HFFc6 (cell line): Measurements from ENCODE around the gene FBXO21. TPM values are rescaled to one million over a fixed set of nuclear protein-coding genes. Genes with fewer than 3 reads are reported as not detected.

Source experiments
- DNase-seq: peaks from one replicate; pipeline ENCODE4 v3.0.0-alpha.2; 2018
- H3K27ac Mint-ChIP-seq: 2 replicates; pipeline ENCODE4 v1.8.0; 2020; ENCODE audit warnings: mild to moderate bottlenecking, mixed read lengths
- H3K27me3 Mint-ChIP-seq: 2 replicates; pipeline ENCODE4 v1.8.0; 2021; ENCODE audit warnings: mild to moderate bottlenecking, moderate library complexity, mixed read lengths; ENCODE audit not compliant: insufficient read depth
- H3K36me3 Mint-ChIP-seq: 2 replicates; pipeline ENCODE4 v1.8.0; 2021; ENCODE audit warnings: low read depth, mixed read lengths
- H3K4me1 Mint-ChIP-seq: 2 replicates; pipeline ENCODE4 v1.8.0; 2020; ENCODE audit warnings: low read depth, mixed read lengths
- H3K4me3 Mint-ChIP-seq: 2 replicates; pipeline ENCODE4 v1.8.0; 2020; ENCODE audit warnings: mild to moderate bottlenecking, moderate library complexity, mixed read lengths
- H3K9me3 Mint-ChIP-seq: 2 replicates; pipeline ENCODE4 v1.8.0; 2020; ENCODE audit warnings: mild to moderate bottlenecking, mixed read lengths
- CTCF ChIP-seq: fragments of 200-600 bp; sonication (generic); IDR thresholded peaks from 2 replicates; pipeline ENCODE4 v1.5.0; 2021; ENCODE audit warnings: antibody characterized with exemption, mild to moderate bottlenecking
- total RNA-seq, 6 experiments: library from RNA; stranded (reverse); fragmentation: NEBNext Ultra II Directional; extraction: Animal tissue kit (Norgen Biotek cat#: 25700); gene quantifications; 2 replicates in 1 of 6; 3 replicates in 5 of 6; pipeline ENCODE4 v1.2.3, GENCODE V29; 2021

Gene FBXO21
- total RNA-seq, 6 experiments from 2014 or later, result 26.2 to 35.3 (median 32.3) TPM

DNA sequence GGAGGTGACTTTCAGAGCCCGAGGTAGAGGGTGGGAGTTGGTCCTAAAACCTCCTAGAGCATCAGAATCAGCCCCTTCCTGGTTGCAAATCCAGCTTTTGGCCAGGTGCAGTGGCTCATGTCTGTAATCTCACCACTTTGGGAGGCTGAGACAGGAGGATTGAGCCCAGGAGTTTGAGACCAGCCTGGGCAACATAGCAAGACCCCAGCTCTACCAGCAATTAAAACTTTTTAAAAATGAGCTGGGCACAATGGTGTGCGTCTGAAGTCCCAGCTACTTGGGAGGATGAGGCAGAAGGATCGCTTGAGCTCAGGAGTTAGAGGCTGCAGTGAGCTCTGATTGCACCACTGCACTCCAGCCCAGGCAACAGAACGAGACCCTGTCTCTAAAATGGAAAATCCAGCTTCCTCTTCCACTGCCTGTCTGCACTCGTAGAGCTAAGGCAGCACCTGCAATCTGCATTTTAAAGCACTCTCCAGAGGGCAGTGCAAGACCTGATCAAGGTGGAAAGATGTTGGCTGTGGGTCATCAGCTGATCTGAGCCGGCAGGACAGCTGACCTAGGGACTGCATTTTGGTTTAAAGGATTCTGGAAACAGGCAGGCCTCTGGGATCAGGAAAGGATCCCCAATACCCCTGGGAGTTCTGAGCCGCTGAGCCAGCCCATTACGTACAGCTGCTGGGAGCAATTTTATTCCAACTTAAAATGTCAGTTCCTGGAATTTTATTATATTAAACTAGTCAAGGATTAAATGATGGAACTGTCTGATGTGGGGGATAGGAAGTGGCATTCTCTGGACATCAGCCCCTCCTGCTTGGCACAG is 89.2 kb downstream of the FBXO21 start:
- Mint-ChIP-seq H3K36me3 (no peaks in the 10 kb centered on the region), H3K27ac (no peak overlapping the region), H3K9me3 (no peaks in the 10 kb centered on the region), H3K4me3 (no peak overlapping the region), H3K27me3 (peaks cover 65% of the 10 kb centered on the region), H3K4me1 (no peaks in the 10 kb centered on the region)
- DNase-seq, result no peak
- TF ChIP-seq CTCF, result no peak

DNA sequence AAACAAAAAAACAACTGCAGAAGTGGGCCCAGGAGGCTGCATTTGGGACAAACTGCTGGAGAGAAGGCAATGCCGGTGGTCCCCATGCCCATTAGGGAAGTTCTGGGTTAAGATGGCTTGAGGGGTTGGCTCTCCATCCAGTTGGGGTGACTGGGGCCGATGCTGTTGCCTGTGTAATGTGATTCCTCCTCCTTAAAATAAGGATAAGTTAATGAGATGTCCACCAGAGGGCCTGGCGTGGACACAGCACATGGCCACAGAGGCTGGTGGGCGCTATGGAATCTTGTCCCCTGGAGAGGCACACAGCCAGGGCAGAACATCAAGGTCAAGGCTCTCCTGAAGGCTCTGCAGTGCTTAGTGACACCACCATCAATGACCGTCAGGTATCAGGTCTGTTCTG is 90.0 kb downstream of the FBXO21 start:
- H3K27me3 Mint-ChIP-seq, result peaks cover 65% of the 10 kb centered on the region
- no peaks in the 10 kb centered on the region for H3K36me3 Mint-ChIP-seq
- no peaks in the 10 kb centered on the region for H3K9me3 Mint-ChIP-seq
- H3K27ac Mint-ChIP-seq, result no peak overlapping the region
- DNase-seq, result no peak
- no peak overlapping the region for H3K4me3 Mint-ChIP-seq
- peak; percentile 68 for TF ChIP-seq CTCF
- H3K4me1 Mint-ChIP-seq, result no peaks in the 10 kb centered on the region

DNA sequence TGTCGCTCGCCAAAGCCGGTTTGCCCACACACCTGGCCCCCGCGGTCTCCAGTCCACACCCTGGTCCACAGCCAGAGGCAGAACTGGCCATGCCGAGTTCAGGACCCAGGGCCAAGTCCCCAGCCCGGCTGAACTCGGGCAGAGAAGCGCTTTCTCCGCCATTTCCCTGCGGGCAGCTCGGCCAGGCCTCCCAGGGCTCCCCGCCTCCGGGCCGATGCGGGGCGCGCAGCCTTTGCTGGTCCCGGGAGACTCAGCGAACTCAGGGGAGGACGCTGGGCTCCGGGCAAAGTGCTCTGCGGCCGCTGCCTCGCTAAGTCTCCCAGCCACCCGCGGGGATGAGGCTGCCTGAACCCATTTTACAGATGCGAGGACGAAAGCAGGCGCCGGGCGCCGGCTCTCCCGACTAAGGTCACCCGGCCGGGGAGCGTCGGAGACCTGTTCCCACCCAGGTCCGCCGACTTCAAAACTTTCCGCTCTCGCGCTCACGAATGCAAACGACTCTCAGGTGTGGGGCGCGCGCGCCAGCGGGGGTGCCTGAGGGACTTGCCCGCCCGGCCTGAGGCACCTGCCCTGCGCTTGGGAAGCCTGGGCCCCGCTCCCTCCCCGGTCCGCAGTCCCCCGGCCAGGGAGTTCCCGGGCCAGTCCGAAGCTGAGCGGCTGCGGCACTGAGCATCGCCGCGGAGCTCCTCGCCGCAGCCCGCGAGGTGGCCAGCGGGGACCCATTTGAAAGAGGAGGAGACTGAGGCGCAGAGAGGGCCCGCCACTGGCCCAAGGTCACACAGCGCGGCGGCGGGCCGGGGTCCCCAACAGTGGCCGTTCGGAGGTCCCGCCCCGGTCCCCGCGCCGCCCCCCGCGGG is 91.7 kb downstream of the FBXO21 start:
- H3K27me3 Mint-ChIP-seq, result peaks cover 73% of the 10 kb centered on the region
- no peak overlapping the region for H3K4me3 Mint-ChIP-seq

GRCh38 chr12:117098024-117098360 is 92.3 kb downstream of the FBXO21 start:
- Mint-ChIP-seq H3K27ac (no peak overlapping the region), H3K4me3 (no peak overlapping the region), H3K9me3 (no peaks in the 10 kb centered on the region), H3K36me3 (no peaks in the 10 kb centered on the region), H3K27me3 (peaks cover 78% of the 10 kb centered on the region), H3K4me1 (no peaks in the 10 kb centered on the region)
- no peak for TF ChIP-seq CTCF
- no peak for DNase-seq

More for the DNA sequence above, 91.7 kb downstream of the FBXO21 start:
- H3K27ac Mint-ChIP-seq, result no peak overlapping the region
- no peaks in the 10 kb centered on the region for H3K4me1 Mint-ChIP-seq
- H3K9me3 Mint-ChIP-seq, result no peaks in the 10 kb centered on the region
- DNase-seq, result no peak
- H3K36me3 Mint-ChIP-seq, result no peaks in the 10 kb centered on the region
- TF ChIP-seq CTCF, result no peak

GRCh38 chr12:117097159-117097558 is 93.1 kb downstream of the FBXO21 start:
- no peaks in the 10 kb centered on the region for H3K36me3 Mint-ChIP-seq
- no peak overlapping the region for H3K4me3 Mint-ChIP-seq
- H3K27me3 Mint-ChIP-seq, result peaks cover 71% of the 10 kb centered on the region

More at GRCh38 chr12:117097159-117097558, 93.1 kb downstream of the FBXO21 start:
- no peak overlapping the region for H3K27ac Mint-ChIP-seq
- no peaks in the 10 kb centered on the region for H3K4me1 Mint-ChIP-seq
- no peak for TF ChIP-seq CTCF
- H3K9me3 Mint-ChIP-seq, result no peaks in the 10 kb centered on the region
- DNase-seq, result no peak
